Stimulated activated naive B cell treated with anti-CD40 and anti-IgM and Interleukin-4, amounts not matched to agents 10 μg/mL and 1 μg/mL and 100 μg/mL, for 72 hours (primary cell): ENCODE measurements around the gene GSG1L.
"Not testable (repeated sequence)": the region's sequence is repeated elsewhere in the genome, so short reads cannot be mapped to it uniquely, and the experiment has no call there.

ENCODE experiments used
- ATAC-seq, 2 donors: fragments of 150-1000 bp; cut with Tn5 transposase; replicated peaks; 2 replicates each; pipeline ENCODE4 v1.10.0; 2021; ENCODE audit warnings: moderate library complexity in 1 of 2
- DNase-seq: peaks from one replicate; pipeline ENCODE4 v3.0.0; 2021
- H3K27ac Mint-ChIP-seq: one replicate; pipeline ENCODE4 v1.8.0; 2022; ENCODE audit warnings: mild to moderate bottlenecking, mixed read lengths
- H3K27me3 Mint-ChIP-seq, 2 donors: one replicate each; pipeline ENCODE4 v1.8.0; 2022; ENCODE audit warnings: mixed read lengths in 2 of 2
- H3K36me3 Mint-ChIP-seq, 2 donors: one replicate each; pipeline ENCODE4 v1.8.0; 2022; ENCODE audit warnings: mixed read lengths in 2 of 2, mild to moderate bottlenecking in 1 of 2
- H3K4me1 Mint-ChIP-seq, 2 donors: one replicate each; pipeline ENCODE4 v1.8.0; 2022; ENCODE audit warnings: mixed read lengths in 2 of 2, mild to moderate bottlenecking in 1 of 2
- H3K4me3 Mint-ChIP-seq, 2 donors: one replicate each; pipeline ENCODE4 v1.8.0; 2022; ENCODE audit warnings: mild to moderate bottlenecking in 2 of 2, mixed read lengths in 2 of 2, moderate library complexity in 1 of 2
- H3K9me3 Mint-ChIP-seq, 2 donors: one replicate each; pipeline ENCODE4 v1.8.0; 2022; ENCODE audit warnings: mixed read lengths in 2 of 2, mild to moderate bottlenecking in 1 of 2

The GSG1L gene

DNA sequence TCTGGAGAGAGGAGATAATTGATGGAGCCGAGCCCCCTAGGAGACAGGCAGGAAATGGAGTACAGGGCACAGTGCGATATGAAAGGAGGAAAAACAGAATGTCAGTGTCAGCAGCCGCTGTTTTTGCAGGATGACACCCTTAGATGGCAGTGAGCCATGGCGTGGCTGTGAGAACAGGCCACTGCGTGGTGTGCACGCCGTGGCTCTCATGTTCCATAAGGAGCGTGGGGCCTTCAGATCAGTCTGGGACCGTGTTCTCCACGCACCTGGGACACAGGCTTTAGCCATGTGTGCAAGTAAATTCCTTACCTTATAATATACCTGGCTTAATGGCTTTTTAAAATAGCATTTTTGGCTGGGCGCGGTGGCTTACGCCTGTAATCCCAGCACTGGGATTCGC is 315.6 kb downstream of the GSG1L start:
- no peak for ATAC-seq
- Mint-ChIP-seq H3K4me1 (peaks cover 7 to 13% of the 10 kb centered on the region in 2 donors), H3K27ac (no peak overlapping the region)

DNA sequence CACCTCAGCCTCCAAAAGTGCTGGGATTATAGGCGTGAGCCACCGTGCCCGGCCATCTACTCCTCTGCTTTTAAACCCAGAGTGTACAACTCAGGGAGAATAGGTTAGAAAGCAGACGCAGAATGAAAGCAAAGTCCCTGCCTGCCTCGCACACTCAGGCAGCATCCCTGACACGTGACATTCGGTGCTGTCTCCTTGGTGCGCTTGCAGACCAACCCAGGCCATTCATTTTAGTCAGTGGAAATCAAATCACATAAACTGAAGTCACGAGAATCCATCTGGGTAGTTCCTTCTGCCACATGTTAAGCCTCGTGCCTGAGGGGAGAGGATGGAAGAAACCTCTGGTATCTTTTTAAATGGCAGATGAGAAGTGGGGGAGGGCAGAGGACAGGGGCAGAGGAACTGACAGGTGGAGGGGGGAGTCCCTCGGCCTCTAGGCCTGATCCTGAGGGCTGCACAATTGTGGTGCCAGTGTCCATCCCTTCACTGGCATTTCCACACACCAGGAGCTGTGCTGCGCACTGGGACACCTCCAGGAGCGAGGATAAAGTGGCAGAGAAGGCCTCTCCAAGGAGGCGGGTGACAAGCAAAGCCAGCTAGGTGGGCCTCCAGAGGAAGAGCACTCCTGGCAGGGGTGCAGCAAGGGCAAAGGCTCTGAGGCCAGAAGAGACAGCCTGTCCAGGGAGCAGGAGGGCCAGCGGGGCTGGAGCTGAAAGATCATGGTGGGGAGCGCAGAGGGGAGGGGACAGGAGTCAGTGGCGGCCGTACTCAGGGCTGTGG is 317.2 kb downstream of the GSG1L start:
- no peak overlapping the region for H3K4me3 Mint-ChIP-seq
- peaks cover 7 to 13% of the 10 kb centered on the region in 2 donors for H3K4me1 Mint-ChIP-seq
- ATAC-seq (no peak), DNase-seq (no peak)
- H3K9me3 Mint-ChIP-seq, result peaks cover 2 to 5% of the 10 kb centered on the region in 2 donors
- no peak overlapping the region for H3K27ac Mint-ChIP-seq
- H3K27me3 Mint-ChIP-seq, result no peaks in the 10 kb centered on the region
- H3K36me3 Mint-ChIP-seq, result peaks cover 30% of the 10 kb centered on the region in 2 donors

More for the DNA sequence above, 315.6 kb downstream of the GSG1L start:
- Mint-ChIP-seq H3K4me3 (no peak overlapping the region), H3K27me3 (no peaks in the 10 kb centered on the region), H3K9me3 (peaks cover under 1 to 2% of the 10 kb centered on the region in 2 donors), H3K36me3 (peaks cover 28 to 29% of the 10 kb centered on the region in 2 donors)
- no peak for DNase-seq

DNA sequence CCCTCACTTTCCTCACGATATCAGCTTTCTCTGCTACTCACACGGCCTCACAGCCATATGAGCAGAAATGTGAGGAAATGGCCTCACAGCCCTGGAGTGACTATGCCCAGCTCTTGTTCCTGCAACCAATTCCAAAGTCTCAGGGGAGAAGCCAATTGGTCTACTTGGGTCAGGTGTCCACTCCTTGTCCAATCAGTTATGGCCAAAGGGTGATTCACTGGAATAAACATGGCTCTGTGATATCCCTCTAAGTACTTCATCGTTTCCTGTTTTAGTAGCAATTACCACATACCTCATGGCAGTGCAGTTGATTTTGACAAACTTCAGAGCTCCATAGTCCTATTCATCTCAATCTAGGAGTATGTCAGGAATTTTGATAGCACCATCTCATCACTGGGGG is 318.2 kb downstream of the GSG1L start:
- peaks cover 2 to 5% of the 10 kb centered on the region in 2 donors for H3K9me3 Mint-ChIP-seq
- no peak overlapping the region for H3K27ac Mint-ChIP-seq
- no peak overlapping the region for H3K4me3 Mint-ChIP-seq
- DNase-seq (no peak), ATAC-seq (no peak)
- peaks cover 7 to 13% of the 10 kb centered on the region in 2 donors for H3K4me1 Mint-ChIP-seq
- peaks cover 35% of the 10 kb centered on the region in 2 donors for H3K36me3 Mint-ChIP-seq
- H3K27me3 Mint-ChIP-seq, result no peaks in the 10 kb centered on the region

DNA sequence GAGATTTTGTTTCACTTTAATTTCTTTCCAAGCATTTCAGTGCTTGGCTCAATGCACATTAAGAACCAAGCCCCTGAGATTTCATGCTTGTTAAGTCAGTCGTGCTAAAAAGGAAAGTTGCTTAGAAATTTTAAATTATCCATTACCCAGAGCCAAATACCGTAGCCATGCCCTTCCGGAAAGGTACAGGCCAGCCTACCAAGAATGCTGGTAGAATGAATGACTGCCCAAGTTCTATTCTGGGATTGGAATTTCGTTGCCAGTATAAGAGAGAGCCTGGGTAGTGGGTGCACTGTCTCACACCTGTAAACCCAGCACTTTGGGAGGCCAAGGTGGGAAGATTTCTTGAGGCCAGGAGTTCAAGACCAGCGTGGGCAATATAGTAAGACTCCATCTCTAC is 319.6 kb downstream of the GSG1L start:
- Mint-ChIP-seq H3K9me3 (peaks cover 2 to 5% of the 10 kb centered on the region in 2 donors), H3K27me3 (no peaks in the 10 kb centered on the region), H3K36me3 (peaks cover 36 to 38% of the 10 kb centered on the region in 2 donors), H3K4me1 (peaks cover 7 to 10% of the 10 kb centered on the region in 2 donors), H3K27ac (no peak overlapping the region), H3K4me3 (no peak overlapping the region)
- DNase-seq (no peak), ATAC-seq (no peak)

DNA sequence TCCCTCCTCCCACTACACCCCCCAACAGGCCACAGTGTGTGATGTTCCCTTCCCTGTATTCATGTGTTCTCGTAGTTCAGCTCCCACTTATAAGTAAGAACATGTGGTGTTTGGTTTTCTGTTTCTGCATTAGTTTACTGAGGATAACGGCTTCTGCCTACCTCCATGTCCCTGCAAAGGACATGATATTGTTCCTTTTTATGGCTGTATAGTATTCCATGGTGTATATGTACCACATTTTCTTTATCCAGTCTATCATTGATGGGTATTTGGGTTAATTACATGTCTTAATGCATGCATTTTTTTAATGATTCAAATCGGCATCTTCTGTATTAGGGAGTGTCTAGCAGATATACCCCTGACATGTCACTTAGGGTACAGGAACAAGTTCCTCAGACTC is 320.5 kb downstream of the GSG1L start:
- peaks cover 39 to 46% of the 10 kb centered on the region in 2 donors for H3K36me3 Mint-ChIP-seq
- not testable (repeated sequence) for ATAC-seq, H3K27ac Mint-ChIP-seq, H3K9me3 Mint-ChIP-seq, H3K4me1 Mint-ChIP-seq, H3K4me3 Mint-ChIP-seq, H3K27me3 Mint-ChIP-seq, DNase-seq

DNA sequence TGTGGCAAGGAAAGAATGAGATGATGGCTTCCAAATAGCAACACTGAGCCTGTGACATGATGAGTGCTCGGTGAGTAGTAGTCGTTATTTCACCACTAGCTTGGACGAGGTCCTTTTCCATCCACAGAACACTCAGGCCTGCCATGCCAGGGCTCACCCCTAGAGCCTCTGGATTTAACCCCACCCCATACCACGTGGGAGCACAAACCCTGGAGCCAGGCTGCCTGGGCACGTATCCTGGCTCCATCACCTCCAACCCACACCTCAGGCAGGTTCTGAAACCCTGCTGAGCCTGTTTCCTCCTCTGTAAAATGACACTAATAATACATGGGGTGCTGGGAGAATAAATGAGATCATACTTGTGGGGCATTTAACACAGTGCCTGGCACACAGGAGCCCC is 321.2 kb downstream of the GSG1L start:
- Mint-ChIP-seq H3K27ac (no peak overlapping the region), H3K36me3 (peaks cover 35 to 51% of the 10 kb centered on the region in 2 donors), H3K4me1 (peaks cover 0 to 2% of the 10 kb centered on the region in 2 donors), H3K27me3 (no peaks in the 10 kb centered on the region), H3K9me3 (peaks cover 2 to 5% of the 10 kb centered on the region in 2 donors), H3K4me3 (no peak overlapping the region)
- no peak for DNase-seq
- ATAC-seq, result no peak

DNA sequence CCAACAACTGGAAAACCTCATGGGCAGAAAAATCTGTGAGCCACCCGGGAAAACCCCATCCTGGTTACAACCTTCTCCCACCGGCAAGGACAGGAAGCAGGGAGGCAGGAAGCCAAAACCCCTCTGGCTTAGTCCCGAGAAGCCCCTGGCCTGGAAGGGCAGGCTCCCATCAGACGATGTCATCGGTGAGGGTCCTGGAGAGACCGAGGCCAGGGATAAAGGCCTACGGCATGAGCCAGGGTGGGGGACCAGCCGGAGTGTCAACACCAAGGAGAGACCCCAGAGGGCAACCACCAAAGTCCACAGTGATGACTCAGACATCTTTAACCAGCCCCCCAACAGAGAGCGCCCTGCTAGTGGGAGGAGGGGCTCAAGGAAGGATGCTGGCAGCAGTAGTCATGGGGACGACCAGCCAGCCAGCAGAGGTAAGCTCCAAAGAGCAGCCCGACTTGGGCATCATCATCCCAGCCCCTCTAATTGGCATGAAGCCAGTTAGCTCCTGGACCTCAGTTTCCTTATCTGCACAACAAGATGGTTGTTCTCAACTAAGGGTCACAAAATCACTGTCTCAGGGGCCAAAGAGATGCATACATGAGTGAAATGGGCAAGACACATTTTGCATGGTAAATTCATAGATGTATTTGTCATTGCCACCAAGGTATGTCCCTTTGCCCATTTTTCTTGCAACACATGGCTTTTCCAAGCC is 322.9 kb downstream of the GSG1L start:
- peaks cover 42 to 58% of the 10 kb centered on the region in 2 donors for H3K36me3 Mint-ChIP-seq
- no peak for ATAC-seq
- no peak overlapping the region for H3K27ac Mint-ChIP-seq
- H3K4me3 Mint-ChIP-seq, result no peak overlapping the region
- no peak for DNase-seq
- peaks cover 0 to 2% of the 10 kb centered on the region in 2 donors for H3K4me1 Mint-ChIP-seq
- H3K27me3 Mint-ChIP-seq, result no peaks in the 10 kb centered on the region
- H3K9me3 Mint-ChIP-seq, result peaks cover 2 to 5% of the 10 kb centered on the region in 2 donors

DNA sequence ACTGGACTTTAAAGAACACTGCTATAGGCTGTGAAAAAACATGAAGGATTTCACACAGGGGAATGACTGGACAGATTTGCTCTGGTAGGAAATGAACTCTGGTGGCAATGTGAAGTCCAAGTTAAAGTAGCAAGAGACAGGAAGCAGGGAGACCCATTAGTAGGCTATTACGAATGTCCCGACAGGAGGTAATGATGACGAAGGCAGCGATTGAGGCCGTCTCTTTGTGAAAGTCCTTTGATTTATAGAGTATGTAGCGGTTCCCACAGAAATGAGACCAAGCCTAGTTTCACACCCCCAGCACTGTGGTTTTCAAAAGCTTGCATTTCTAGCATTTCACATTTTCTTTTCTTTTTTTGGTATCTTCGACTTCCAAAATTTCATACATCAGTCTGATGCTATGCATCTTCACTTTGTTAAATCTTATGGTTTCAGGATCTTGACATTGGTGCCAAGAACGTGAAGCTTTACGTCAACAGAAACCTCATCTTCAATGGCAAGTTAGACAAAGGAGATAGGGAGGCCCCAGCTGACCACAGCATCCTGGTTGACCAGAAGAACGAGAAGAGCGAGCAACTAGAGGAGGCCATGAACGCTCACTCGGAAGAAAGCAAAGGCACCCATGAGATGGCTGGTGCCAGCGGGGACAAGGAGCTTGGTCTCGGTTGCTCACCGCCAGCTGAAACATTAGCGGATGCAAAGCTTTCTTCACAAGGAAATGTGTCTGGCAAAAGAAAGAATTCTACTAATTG is 323.7 kb downstream of the GSG1L start:
- Mint-ChIP-seq H3K9me3 (peaks cover 2 to 5% of the 10 kb centered on the region in 2 donors), H3K36me3 (peaks cover 35 to 58% of the 10 kb centered on the region in 2 donors)

DNA sequence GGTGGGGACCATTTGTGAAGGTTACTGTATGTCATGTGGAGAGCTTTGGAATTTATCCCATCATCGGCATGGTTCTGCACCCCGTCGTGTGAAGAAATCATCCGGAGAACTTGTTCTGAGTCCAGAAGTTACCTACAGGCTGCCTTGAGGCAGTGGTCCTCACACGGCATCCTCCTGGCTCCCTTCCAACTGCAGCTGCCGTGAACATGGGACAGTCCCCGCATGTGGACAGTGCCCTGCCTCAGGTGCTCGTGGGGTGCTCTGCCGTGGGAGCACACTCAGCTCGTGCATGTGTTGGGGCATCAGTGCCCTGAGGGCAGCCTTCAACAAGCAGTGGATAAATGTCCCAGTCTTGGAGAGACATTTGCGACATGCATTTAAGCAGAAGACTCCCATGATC is 324.9 kb downstream of the GSG1L start:
- no peak overlapping the region for H3K27ac Mint-ChIP-seq
- ATAC-seq, result no peak
- H3K4me1 Mint-ChIP-seq, result no peaks in the 10 kb centered on the region
- H3K9me3 Mint-ChIP-seq, result peaks cover 2 to 5% of the 10 kb centered on the region in 2 donors
- no peak overlapping the region for H3K4me3 Mint-ChIP-seq
- H3K27me3 Mint-ChIP-seq, result no peaks in the 10 kb centered on the region
- H3K36me3 Mint-ChIP-seq, result peaks cover 35 to 54% of the 10 kb centered on the region in 2 donors
- DNase-seq, result no peak

More for the DNA sequence above, 323.7 kb downstream of the GSG1L start:
- no peak overlapping the region for H3K4me3 Mint-ChIP-seq
- no peaks in the 10 kb centered on the region for H3K27me3 Mint-ChIP-seq
- DNase-seq (no peak), ATAC-seq (no peak)
- no peak overlapping the region for H3K27ac Mint-ChIP-seq
- no peaks in the 10 kb centered on the region for H3K4me1 Mint-ChIP-seq
